Measurements from ENCODE around the gene CD300E. TPM values are rescaled to one million over a fixed set of nuclear protein-coding genes. Genes with fewer than 3 reads are reported as not detected.
A peak's percentile ranks its signal among the peaks of the same experiment; 100 is the strongest.

CD300E gene
- total and polyA plus RNA-seq, 5 donors from 2014 or later, result 0.06 to 0.08 TPM; not detected in 3

DNA sequence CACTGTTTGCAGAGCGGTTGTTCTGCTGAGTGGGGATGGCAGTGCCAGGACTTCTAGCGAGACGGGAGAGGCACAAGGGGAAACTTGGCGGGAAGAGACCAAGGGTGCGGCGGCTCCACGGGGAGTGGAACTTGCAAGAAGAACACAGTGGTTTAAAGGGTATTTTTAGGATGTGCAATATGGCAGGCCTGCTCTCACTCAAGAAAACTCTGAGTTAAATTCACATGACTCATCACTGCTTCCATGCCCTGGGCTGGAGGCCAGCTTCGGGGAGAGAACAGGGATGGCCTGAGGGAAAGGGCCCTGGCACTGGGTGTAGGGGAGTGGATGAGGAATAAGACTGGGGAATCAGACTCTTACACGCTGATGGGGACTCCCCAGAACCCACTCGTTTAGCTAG, 18.2 kb downstream of the CD300E start:
- no peak overlapping the region for H3K4me3 ChIP-seq (ENCODE audit: low read depth, low read length)
- Mint-ChIP-seq H3K4me3 (no peak overlapping the region), H3K27me3 (peaks cover 25% of the 10 kb centered on the region), H3K4me1 (no peaks in the 10 kb centered on the region), H3K9me3 (peaks cover 0 to 3% (median 1%) of the 10 kb centered on the region in 7 donors), H3K36me3 (no peaks in the 10 kb centered on the region), H3K27ac (no peak overlapping the region)
- DNase-seq (no peak), ATAC-seq (ENCODE audit: low read depth in 2 of 2) (no peak)
- peaks cover 6% of the 10 kb centered on the region for H3K27me3 ChIP-seq (ENCODE audit: control insufficient read depth, insufficient read depth, low read length)
- H3K4me1 ChIP-seq (ENCODE audit: control insufficient read depth, insufficient read depth, low read length, poor library complexity, severe bottlenecking), result no peaks in the 10 kb centered on the region
- no peaks in the 10 kb centered on the region for H3K36me3 ChIP-seq (ENCODE audit: control insufficient read depth, insufficient read depth, low read length)
- no peaks in the 10 kb centered on the region for H3K9me3 ChIP-seq (ENCODE audit: control insufficient read depth in 2 of 2, low read length in 2 of 2)
- no peak overlapping the region for H3K27ac ChIP-seq (ENCODE audit: insufficient read depth, low read length, poor library complexity, severe bottlenecking)

GRCh38 chr17:74604761-74605160, 18.8 kb downstream of the CD300E start:
- H3K36me3 ChIP-seq (ENCODE audit: control insufficient read depth, insufficient read depth, low read length), result no peaks in the 10 kb centered on the region
- no peak for DNase-seq
- H3K27me3 ChIP-seq (ENCODE audit: control insufficient read depth, insufficient read depth, low read length), result peaks cover 3% of the 10 kb centered on the region
- no peak overlapping the region for H3K27ac ChIP-seq (ENCODE audit: insufficient read depth, low read length, poor library complexity, severe bottlenecking)
- H3K4me3 ChIP-seq (ENCODE audit: low read depth, low read length), result no peak overlapping the region
- Mint-ChIP-seq H3K36me3 (no peaks in the 10 kb centered on the region), H3K27me3 (peaks cover 28% of the 10 kb centered on the region), H3K9me3 (peaks cover 0 to 3% (median 1%) of the 10 kb centered on the region in 7 donors), H3K4me1 (no peaks in the 10 kb centered on the region), H3K27ac (no peak overlapping the region), H3K4me3 (no peak overlapping the region)
- no peak for ATAC-seq (ENCODE audit: low read depth in 2 of 2)
- no peaks in the 10 kb centered on the region for H3K9me3 ChIP-seq (ENCODE audit: control insufficient read depth in 2 of 2, low read length in 2 of 2)
- H3K4me1 ChIP-seq (ENCODE audit: control insufficient read depth, insufficient read depth, low read length, poor library complexity, severe bottlenecking), result no peaks in the 10 kb centered on the region

GRCh38 chr17:74604200-74604599, 19.3 kb downstream of the CD300E start:
- no peaks in the 10 kb centered on the region for H3K4me1 Mint-ChIP-seq
- ATAC-seq (ENCODE audit: low read depth in 2 of 2), result no peak
- DNase-seq, result no peak
- Histone ChIP-seq H3K27ac (ENCODE audit: insufficient read depth, low read length, poor library complexity, severe bottlenecking) (no peak overlapping the region), H3K9me3 (ENCODE audit: control insufficient read depth in 2 of 2, low read length in 2 of 2) (no peaks in the 10 kb centered on the region), H3K27me3 (ENCODE audit: control insufficient read depth, insufficient read depth, low read length) (peaks cover 3% of the 10 kb centered on the region), H3K36me3 (ENCODE audit: control insufficient read depth, insufficient read depth, low read length) (no peaks in the 10 kb centered on the region), H3K4me3 (ENCODE audit: low read depth, low read length) (no peak overlapping the region), H3K4me1 (ENCODE audit: control insufficient read depth, insufficient read depth, low read length, poor library complexity, severe bottlenecking) (no peaks in the 10 kb centered on the region)
- H3K27me3 Mint-ChIP-seq, result peaks cover 28% of the 10 kb centered on the region
- no peaks in the 10 kb centered on the region for H3K36me3 Mint-ChIP-seq
- H3K9me3 Mint-ChIP-seq, result peaks cover 0 to 3% (median 1%) of the 10 kb centered on the region in 7 donors
- no peak overlapping the region for H3K27ac Mint-ChIP-seq
- no peak overlapping the region for H3K4me3 Mint-ChIP-seq

GRCh38 chr17:74603746-74604145, 19.8 kb downstream of the CD300E start:
- Mint-ChIP-seq H3K9me3 (peaks cover 0 to 3% (median 1%) of the 10 kb centered on the region in 7 donors), H3K36me3 (no peaks in the 10 kb centered on the region), H3K4me1 (peaks cover 0 to 2% (median 2%) of the 10 kb centered on the region in 4 donors), H3K27ac (no peak overlapping the region), H3K4me3 (no peak overlapping the region), H3K27me3 (peaks cover 26% of the 10 kb centered on the region)
- ATAC-seq (ENCODE audit: low read depth in 2 of 2) (no peak), DNase-seq (no peak)
- Histone ChIP-seq H3K36me3 (ENCODE audit: control insufficient read depth, insufficient read depth, low read length) (no peaks in the 10 kb centered on the region), H3K4me1 (ENCODE audit: control insufficient read depth, insufficient read depth, low read length, poor library complexity, severe bottlenecking) (peaks cover 1% of the 10 kb centered on the region), H3K27ac (ENCODE audit: insufficient read depth, low read length, poor library complexity, severe bottlenecking) (no peak overlapping the region), H3K27me3 (ENCODE audit: control insufficient read depth, insufficient read depth, low read length) (peaks cover 3% of the 10 kb centered on the region), H3K4me3 (ENCODE audit: low read depth, low read length) (no peak overlapping the region), H3K9me3 (ENCODE audit: control insufficient read depth in 2 of 2, low read length in 2 of 2) (no peaks in the 10 kb centered on the region)

DNA sequence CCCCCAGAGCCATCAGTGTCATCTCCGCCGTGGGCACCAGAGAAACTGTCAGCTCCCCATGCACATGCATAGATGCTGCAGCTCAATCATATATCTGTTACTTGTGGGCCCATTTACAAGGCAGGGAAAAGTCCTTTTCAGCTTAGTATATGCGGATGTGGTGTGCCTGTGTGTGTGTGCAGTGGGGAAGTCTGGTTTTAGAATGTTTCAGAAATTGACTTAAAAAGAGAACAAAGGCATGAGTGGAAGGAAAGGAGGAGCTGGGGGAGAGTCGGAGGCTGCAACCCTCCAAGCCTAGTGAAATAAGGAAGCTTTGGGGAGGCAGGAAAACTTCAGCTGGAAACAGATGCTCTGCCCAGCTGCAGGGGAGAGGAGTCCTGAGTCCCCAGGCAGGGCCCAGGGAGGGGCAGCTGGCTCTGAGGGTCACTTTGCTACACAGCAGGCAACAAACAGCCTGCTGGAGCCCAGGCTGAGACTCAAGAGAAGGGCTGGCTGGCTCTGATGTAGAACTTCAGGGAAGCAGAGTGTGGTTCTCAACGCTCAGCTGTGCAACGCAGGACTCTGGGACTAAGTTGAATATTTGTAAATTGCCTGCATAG, 20.4 kb downstream of the CD300E start:
- H3K27me3 Mint-ChIP-seq, result peaks cover 25% of the 10 kb centered on the region
- peaks cover 0 to 7% (median 6%) of the 10 kb centered on the region in 4 donors for H3K4me1 Mint-ChIP-seq
- no peak overlapping the region for H3K4me3 Mint-ChIP-seq
- ATAC-seq (ENCODE audit: low read depth in 2 of 2) (no peak), DNase-seq (peak in 1 of 3 donors; percentile 17)
- no peaks in the 10 kb centered on the region for H3K36me3 Mint-ChIP-seq
- Histone ChIP-seq H3K27ac (ENCODE audit: insufficient read depth, low read length, poor library complexity, severe bottlenecking) (no peak overlapping the region), H3K4me1 (ENCODE audit: control insufficient read depth, insufficient read depth, low read length, poor library complexity, severe bottlenecking) (peaks cover 5% of the 10 kb centered on the region), H3K9me3 (ENCODE audit: control insufficient read depth in 2 of 2, low read length in 2 of 2) (no peaks in the 10 kb centered on the region), H3K27me3 (ENCODE audit: control insufficient read depth, insufficient read depth, low read length) (peaks cover 3% of the 10 kb centered on the region), H3K36me3 (ENCODE audit: control insufficient read depth, insufficient read depth, low read length) (no peaks in the 10 kb centered on the region), H3K4me3 (ENCODE audit: low read depth, low read length) (no peak overlapping the region)
- peaks cover 0 to 3% (median 1%) of the 10 kb centered on the region in 7 donors for H3K9me3 Mint-ChIP-seq
- H3K27ac Mint-ChIP-seq, result no peak overlapping the region

- Histone ChIP-seq H3K4me1 (ENCODE audit: control insufficient read depth, insufficient read depth, low read length, poor library complexity, severe bottlenecking) (peaks cover 5% of the 10 kb centered on the region), H3K4me3 (ENCODE audit: low read depth, low read length) (no peak overlapping the region), H3K9me3 (ENCODE audit: control insufficient read depth in 2 of 2, low read length in 2 of 2) (no peaks in the 10 kb centered on the region), H3K27ac (ENCODE audit: insufficient read depth, low read length, poor library complexity, severe bottlenecking) (no peak overlapping the region), H3K27me3 (ENCODE audit: control insufficient read depth, insufficient read depth, low read length) (peaks cover 3% of the 10 kb centered on the region), H3K36me3 (ENCODE audit: control insufficient read depth, insufficient read depth, low read length) (no peaks in the 10 kb centered on the region)
- ATAC-seq (ENCODE audit: low read depth in 2 of 2) (no peak), DNase-seq (peak in 1 of 3 donors; percentile 39)
- Mint-ChIP-seq H3K9me3 (peaks cover 0 to 2% (median 0%) of the 10 kb centered on the region in 7 donors), H3K27ac (peak overlapping the region in 1 of 3 donors; percentile 7), H3K27me3 (peaks cover 15% of the 10 kb centered on the region), H3K4me3 (no peak overlapping the region), H3K36me3 (no peaks in the 10 kb centered on the region), H3K4me1 (peaks cover 0 to 7% (median 6%) of the 10 kb centered on the region in 4 donors)
These were observed 21.5 kb downstream of the CD300E start for GRCh38 chr17:74601944-74602572.

- no peaks in the 10 kb centered on the region for H3K36me3 ChIP-seq (ENCODE audit: control insufficient read depth, insufficient read depth, low read length)
- peaks cover 9% of the 10 kb centered on the region for H3K27me3 ChIP-seq (ENCODE audit: control insufficient read depth, insufficient read depth, low read length)
- no peak overlapping the region for H3K4me3 ChIP-seq (ENCODE audit: low read depth, low read length)
- DNase-seq, result no peak
- Mint-ChIP-seq H3K4me3 (no peak overlapping the region), H3K9me3 (no peaks in the 10 kb centered on the region), H3K27ac (peak overlapping the region in 1 of 3 donors; percentile 32), H3K27me3 (peaks cover 22% of the 10 kb centered on the region), H3K36me3 (no peaks in the 10 kb centered on the region), H3K4me1 (peaks cover 0 to 7% (median 6%) of the 10 kb centered on the region in 4 donors)
- no peaks in the 10 kb centered on the region for H3K9me3 ChIP-seq (ENCODE audit: control insufficient read depth in 2 of 2, low read length in 2 of 2)
- no peak overlapping the region for H3K27ac ChIP-seq (ENCODE audit: insufficient read depth, low read length, poor library complexity, severe bottlenecking)
- ATAC-seq (ENCODE audit: low read depth in 2 of 2), result no peak
- H3K4me1 ChIP-seq (ENCODE audit: control insufficient read depth, insufficient read depth, low read length, poor library complexity, severe bottlenecking), result peaks cover 5% of the 10 kb centered on the region
These were observed 24.0 kb downstream of the CD300E start for GRCh38 chr17:74599448-74599939.
